ENCODE measurements around the gene SDK2. TPM values are rescaled to one million over a fixed set of nuclear protein-coding genes. Genes with fewer than 3 reads are reported as not detected.

Gene SDK2
- total RNA-seq, 1 donor from 2014 or later, result 11.2 TPM

DNA sequence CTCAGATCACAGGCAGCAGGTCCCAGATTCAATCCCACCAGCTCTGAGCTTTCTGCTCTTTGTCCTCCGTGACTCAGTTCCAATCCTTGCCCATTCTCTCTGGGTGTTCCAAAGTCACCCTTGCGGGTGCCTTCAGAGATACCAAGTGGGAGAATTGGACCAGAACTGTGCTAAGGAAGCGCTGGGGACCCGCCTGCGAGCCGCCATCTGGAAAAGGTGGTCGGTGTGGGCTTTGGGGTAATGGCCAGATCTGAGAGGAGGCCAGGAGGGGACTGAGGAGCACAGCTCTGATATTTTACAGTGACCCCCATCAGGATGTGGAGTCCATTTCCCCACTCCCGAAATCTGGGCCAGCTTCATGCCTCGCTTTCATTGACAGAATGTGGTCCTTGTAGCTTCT lies 152.6 kb downstream of the SDK2 start:
- Histone ChIP-seq H4K20me1 (ENCODE audit: insufficient read depth, low read length) (no peaks in the 10 kb centered on the region), H3K27me3 (ENCODE audit: insufficient read depth, low read length) (no peaks in the 10 kb centered on the region), H3K9me3 (ENCODE audit: insufficient read depth, low read depth, low read length) (no peaks in the 10 kb centered on the region), H3K79me2 (ENCODE audit: insufficient read depth, low read length) (no peaks in the 10 kb centered on the region), H3K4me2 (ENCODE audit: low read length) (no peak overlapping the region), H3K4me1 (ENCODE audit: insufficient read depth, low read length) (no peaks in the 10 kb centered on the region), H3K36me3 (ENCODE audit: insufficient read depth, low read length) (no peaks in the 10 kb centered on the region), H3K27ac (ENCODE audit: low read depth, low read length) (no peak overlapping the region), H3K4me3 (ENCODE audit: insufficient read depth, low read depth, low read length) (no peak overlapping the region), H2AFZ (ENCODE audit: low read depth, low read length) (no peak overlapping the region), H3K9ac (ENCODE audit: low read length) (no peak overlapping the region)
- TF ChIP-seq CTCF (IDR thresholded peaks at IDR 0.05; ENCODE audit: insufficient read depth, low read depth, low read length) (no peak), EZH2 (IDR thresholded peaks at IDR 0.05; ENCODE audit: insufficient read depth, low read length) (no peak)
- H3K36me3 Mint-ChIP-seq (ENCODE audit: low read depth, unreplicated experiment), result peaks cover 6% of the 10 kb centered on the region
- H3K4me1 Mint-ChIP-seq (ENCODE audit: low read depth, unreplicated experiment), result peaks cover 10% of the 10 kb centered on the region
- no peak overlapping the region for H3K4me3 Mint-ChIP-seq (ENCODE audit: unreplicated experiment)
- H3K27me3 Mint-ChIP-seq (ENCODE audit: low read depth, unreplicated experiment), result peaks cover 34% of the 10 kb centered on the region
- FAIRE-seq (no peak), DNase-seq (ENCODE audit: low read depth) (no peak)
- H3K27ac Mint-ChIP-seq (ENCODE audit: unreplicated experiment), result no peak overlapping the region
- H3K9me3 Mint-ChIP-seq (ENCODE audit: unreplicated experiment), result peaks cover 5% of the 10 kb centered on the region

DNA sequence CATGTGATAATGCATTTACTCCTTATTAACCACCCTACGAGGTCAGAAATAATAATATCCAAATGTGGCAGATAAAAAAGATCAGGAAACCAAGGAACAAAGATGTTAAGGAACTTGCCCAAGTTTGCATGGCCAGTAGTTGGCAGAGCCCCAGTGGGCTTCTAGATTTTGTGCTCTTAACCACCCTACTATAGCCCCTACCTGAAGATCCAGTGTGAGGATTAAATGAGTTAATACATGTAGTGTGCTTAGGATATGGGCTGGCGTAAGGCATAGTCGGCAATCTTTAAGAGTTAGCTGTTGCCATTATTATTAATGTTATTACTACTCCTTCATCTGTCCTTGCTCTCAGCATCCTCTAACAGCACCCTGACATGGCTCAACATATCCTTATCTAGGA lies 153.4 kb downstream of the SDK2 start:
- Mint-ChIP-seq H3K27ac (ENCODE audit: unreplicated experiment) (no peak overlapping the region), H3K9me3 (ENCODE audit: unreplicated experiment) (peaks cover 2% of the 10 kb centered on the region), H3K36me3 (ENCODE audit: low read depth, unreplicated experiment) (peaks cover 4% of the 10 kb centered on the region), H3K27me3 (ENCODE audit: low read depth, unreplicated experiment) (peaks cover 26% of the 10 kb centered on the region), H3K4me3 (ENCODE audit: unreplicated experiment) (no peak overlapping the region), H3K4me1 (ENCODE audit: low read depth, unreplicated experiment) (peaks cover 10% of the 10 kb centered on the region)
- no peak for TF ChIP-seq CTCF (IDR thresholded peaks at IDR 0.05; ENCODE audit: insufficient read depth, low read depth, low read length)
- no peak for TF ChIP-seq EZH2 (IDR thresholded peaks at IDR 0.05; ENCODE audit: insufficient read depth, low read length)
- H3K9me3 ChIP-seq (ENCODE audit: insufficient read depth, low read depth, low read length), result no peaks in the 10 kb centered on the region
- DNase-seq (ENCODE audit: low read depth), result no peak
- H3K4me2 ChIP-seq (ENCODE audit: low read length), result no peak overlapping the region
- H2AFZ ChIP-seq (ENCODE audit: low read depth, low read length), result no peak overlapping the region
- no peaks in the 10 kb centered on the region for H3K4me1 ChIP-seq (ENCODE audit: insufficient read depth, low read length)
- no peaks in the 10 kb centered on the region for H3K36me3 ChIP-seq (ENCODE audit: insufficient read depth, low read length)
- no peak for FAIRE-seq
- no peak overlapping the region for H3K4me3 ChIP-seq (ENCODE audit: insufficient read depth, low read depth, low read length)
- H3K27ac ChIP-seq (ENCODE audit: low read depth, low read length), result no peak overlapping the region
- H3K27me3 ChIP-seq (ENCODE audit: insufficient read depth, low read length), result no peaks in the 10 kb centered on the region
- no peaks in the 10 kb centered on the region for H3K79me2 ChIP-seq (ENCODE audit: insufficient read depth, low read length)
- no peaks in the 10 kb centered on the region for H4K20me1 ChIP-seq (ENCODE audit: insufficient read depth, low read length)
- no peak overlapping the region for H3K9ac ChIP-seq (ENCODE audit: low read length)

- no peaks in the 10 kb centered on the region for H3K27me3 ChIP-seq (ENCODE audit: insufficient read depth, low read length)
- no peak for TF ChIP-seq CTCF (IDR thresholded peaks at IDR 0.05; ENCODE audit: insufficient read depth, low read depth, low read length)
- no peak for FAIRE-seq
- Mint-ChIP-seq H3K4me1 (ENCODE audit: low read depth, unreplicated experiment) (peaks cover 10% of the 10 kb centered on the region), H3K27ac (ENCODE audit: unreplicated experiment) (no peak overlapping the region), H3K9me3 (ENCODE audit: unreplicated experiment) (peaks cover 6% of the 10 kb centered on the region), H3K27me3 (ENCODE audit: low read depth, unreplicated experiment) (peaks cover 19% of the 10 kb centered on the region), H3K4me3 (ENCODE audit: unreplicated experiment) (no peak overlapping the region), H3K36me3 (ENCODE audit: low read depth, unreplicated experiment) (peaks cover 7% of the 10 kb centered on the region)
- peaks cover 5% of the 10 kb centered on the region for H3K9me3 ChIP-seq (ENCODE audit: insufficient read depth, low read depth, low read length)
- H3K9ac ChIP-seq (ENCODE audit: low read length), result no peak overlapping the region
- H4K20me1 ChIP-seq (ENCODE audit: insufficient read depth, low read length), result no peaks in the 10 kb centered on the region
- H3K36me3 ChIP-seq (ENCODE audit: insufficient read depth, low read length), result no peaks in the 10 kb centered on the region
- H3K79me2 ChIP-seq (ENCODE audit: insufficient read depth, low read length), result no peaks in the 10 kb centered on the region
- H3K27ac ChIP-seq (ENCODE audit: low read depth, low read length), result no peak overlapping the region
- H3K4me1 ChIP-seq (ENCODE audit: insufficient read depth, low read length), result no peaks in the 10 kb centered on the region
- H3K4me3 ChIP-seq (ENCODE audit: insufficient read depth, low read depth, low read length), result no peak overlapping the region
- no peak overlapping the region for H2AFZ ChIP-seq (ENCODE audit: low read depth, low read length)
- DNase-seq (ENCODE audit: low read depth), result no peak
- no peak overlapping the region for H3K4me2 ChIP-seq (ENCODE audit: low read length)
These were observed 154.3 kb downstream of the SDK2 start for GRCh38 chr17:73489991-73490390.
